NCI-H82 treated with DMSO at 0.1 percent for 48 hours (cell line): ENCODE measurements around the gene MUL1.
"Not testable (repeated sequence)": the region's sequence is repeated elsewhere in the genome, so short reads cannot be mapped to it uniquely, and the experiment has no call there.

Source experiments
- DNase-seq: peaks from one replicate; lab custom pipeline; 2025; ENCODE audit not compliant: unreplicated experiment; lab: John Stamatoyannopoulos, UW

The MUL1 gene

DNA sequence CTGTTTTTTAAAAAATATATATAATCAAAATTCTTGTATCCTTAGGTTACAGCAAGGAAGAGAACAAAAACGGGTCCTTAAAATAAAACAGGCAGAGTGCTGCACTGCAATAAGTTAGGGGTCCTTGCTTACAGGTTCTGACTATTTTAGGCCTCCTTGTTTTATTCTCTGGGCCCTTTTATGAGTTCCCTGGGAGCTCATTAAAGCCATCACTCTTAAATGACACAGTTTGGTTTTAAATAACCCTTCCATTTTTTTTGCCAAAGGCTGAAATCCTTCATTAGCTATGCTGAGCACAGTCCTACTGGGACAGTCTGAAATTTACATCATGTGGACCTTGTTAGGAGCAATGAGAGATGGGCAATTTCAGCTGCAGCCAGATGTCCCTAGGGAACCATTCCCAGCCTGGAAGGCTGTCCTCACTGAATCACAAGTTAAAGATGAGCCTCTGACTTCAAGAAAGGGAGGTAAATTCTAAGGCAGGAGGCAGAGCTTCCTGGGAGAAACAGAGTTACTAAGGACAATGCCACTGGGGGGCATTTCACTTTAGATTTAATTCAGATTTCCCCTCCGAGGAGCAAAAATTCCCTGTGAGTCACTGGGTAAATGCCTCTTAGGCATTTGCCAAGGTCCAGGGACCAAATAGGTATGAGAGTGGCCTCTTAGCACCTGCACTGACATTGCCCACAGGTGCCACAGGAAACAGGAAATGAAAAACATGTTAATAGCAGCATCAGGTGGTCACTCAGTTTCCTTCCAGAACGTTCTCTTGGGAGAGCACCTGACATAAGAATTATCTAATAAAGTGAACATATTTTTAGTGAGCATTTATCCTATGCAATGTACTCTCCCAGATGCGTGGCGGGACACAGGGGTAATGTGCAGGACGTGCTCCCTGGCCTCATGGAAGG, 3.8 kb upstream of the MUL1 start:
- DNase-seq = no peak

DNA sequence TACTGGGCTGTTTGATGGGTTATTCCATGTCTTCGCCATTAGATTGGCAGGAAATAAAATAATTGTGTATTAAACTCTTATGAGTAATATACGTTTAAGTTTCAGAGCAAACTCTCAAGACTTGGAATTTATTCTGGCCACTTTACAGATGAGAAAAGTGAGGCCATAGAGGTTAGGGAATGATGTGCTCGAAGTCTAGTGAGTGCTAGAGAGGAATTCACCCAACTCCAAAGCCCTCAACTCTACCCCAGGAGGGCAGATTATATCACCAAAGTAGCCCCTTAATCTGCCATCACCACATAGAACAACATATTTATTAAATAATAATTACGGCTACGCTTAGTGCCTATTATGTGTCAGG, 440 bp upstream of the MUL1 start:
- DNase-seq = no peak

DNA sequence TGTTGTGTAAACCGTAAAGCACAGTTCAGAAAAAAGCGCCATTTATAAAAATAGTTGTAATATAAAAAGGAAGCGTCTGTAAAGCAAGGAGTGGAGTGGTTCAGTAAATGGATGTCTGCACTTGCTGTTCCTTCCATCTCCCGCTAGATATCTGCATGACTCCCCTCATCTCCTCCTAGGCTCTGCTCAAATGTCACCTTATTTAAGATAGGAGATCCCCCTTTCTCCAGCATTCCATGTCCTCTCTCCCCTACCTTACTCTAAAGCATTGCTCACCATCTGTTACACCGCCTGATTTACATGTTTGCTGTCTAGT, 745 bp downstream of the MUL1 start:
- no peak for DNase-seq

DNA sequence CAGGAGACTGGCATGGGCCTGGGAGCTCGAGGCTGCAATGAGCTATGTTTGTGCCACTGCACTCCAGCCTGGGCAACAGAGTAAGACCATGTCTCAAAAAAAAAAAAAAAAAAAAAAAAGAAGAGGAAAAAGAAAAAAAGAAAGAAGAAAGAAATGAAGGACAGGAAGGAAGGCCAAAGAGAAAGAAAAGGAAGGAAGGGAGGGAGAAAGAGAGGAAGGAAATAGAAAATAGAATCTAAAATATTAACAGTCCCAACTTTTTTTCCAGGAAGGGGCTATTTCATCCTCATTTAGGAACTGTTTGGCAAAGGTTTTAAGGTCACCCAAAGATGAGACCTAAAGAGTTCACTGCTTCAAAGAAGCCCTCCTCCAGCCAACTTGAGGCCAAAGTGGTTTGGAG, 2.5 kb downstream of the MUL1 start:
- DNase-seq = no peak

DNA sequence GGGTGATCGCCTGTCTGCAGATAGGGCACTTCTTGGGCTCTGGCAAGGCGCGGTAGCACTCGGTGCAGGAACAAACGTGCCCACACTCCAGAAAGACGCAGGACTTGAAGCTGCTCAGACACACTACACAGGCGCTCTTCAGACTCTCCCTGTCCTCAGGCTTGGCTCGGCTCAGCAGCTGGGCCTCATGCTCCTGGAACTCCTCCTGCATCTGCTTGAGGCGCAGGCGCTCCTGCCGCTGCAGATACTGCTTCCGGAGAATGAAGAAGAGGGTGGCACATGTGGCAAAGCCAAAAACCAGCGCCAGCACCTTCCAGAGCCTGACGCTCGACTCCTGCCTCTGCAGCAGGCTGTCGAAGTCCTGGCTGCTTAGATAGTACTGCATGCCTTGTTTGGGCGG, 7.2 kb downstream of the MUL1 start:
- no peak for DNase-seq

DNA sequence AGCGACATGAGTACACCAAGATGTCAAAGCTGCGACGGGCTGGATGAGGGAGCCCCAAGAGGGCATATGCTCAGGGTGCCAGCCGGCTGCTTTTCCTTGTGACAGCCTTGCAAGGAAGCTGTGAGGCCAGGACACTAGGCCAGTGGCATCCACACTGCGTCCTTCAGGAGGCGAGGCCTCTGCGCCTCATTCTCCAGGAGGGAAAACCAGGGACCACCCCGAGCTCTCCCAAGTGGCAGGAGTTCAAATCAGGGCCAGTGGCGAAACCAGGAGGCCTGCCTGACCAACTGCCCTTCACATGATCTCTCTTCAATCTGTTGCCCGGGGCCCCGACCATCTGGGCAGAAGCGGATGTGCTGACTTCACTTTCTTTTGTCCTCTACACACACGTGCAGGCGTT, 8.2 kb downstream of the MUL1 start:
- DNase-seq = no peak

DNA sequence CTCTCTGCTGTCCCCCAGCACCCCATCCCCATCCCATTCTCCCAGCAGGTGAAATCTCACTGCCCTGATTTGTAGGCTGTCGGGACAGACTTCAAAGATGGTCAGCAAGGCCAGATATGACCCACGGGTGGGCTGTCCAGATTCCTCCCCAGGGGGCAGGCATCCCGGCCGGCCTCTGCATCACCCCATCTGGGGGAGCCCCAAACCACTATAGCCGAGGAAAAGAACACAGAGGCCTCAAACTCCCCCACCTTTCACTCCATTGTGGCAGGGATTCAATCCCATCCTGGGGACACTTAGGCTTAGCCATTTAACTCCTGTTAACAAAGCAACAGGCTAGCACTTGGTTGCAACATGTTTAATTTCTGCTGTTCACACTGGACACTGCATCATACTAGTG, 8.8 kb downstream of the MUL1 start:
- no peak for DNase-seq

DNA sequence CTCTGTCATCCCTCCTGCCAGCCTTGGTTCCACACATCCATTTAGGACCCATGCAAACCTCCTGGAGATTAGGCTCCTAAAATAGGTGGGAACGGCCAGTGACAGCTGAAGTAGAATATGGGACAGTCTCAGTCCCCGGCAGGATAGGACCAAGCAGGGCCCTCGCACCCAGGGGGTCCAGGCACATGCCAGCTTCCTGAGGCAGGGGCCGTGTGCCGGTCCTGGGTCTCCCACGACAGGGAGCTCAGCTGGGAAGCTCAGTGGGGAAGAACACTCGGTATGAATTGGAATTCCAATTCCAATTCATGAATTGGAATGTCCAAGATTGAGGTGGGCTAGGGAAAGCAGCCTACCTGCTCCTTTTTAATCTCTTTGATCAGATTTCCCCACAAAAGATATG, 9.8 kb downstream of the MUL1 start:
- no peak for DNase-seq

DNA sequence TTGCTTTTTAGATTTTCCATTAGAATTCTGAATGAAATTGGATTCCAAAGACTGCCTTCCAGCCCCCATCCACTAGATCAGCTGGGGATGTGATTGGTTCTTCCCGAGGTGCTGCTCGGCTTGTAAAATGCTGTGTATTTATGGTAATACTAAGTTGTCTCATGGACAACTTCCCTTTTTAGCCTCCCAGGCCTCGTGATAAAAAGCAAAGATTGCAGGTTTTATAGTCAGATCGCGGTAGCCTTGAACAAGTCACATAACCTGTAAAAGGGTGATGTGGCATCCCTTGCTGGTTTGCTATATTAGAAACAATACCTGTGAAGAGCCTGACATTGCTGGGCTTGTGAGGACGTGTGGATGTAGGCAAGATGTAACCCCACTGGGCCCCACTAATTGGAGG, 10.4 kb downstream of the MUL1 start:
- DNase-seq = no peak

DNA sequence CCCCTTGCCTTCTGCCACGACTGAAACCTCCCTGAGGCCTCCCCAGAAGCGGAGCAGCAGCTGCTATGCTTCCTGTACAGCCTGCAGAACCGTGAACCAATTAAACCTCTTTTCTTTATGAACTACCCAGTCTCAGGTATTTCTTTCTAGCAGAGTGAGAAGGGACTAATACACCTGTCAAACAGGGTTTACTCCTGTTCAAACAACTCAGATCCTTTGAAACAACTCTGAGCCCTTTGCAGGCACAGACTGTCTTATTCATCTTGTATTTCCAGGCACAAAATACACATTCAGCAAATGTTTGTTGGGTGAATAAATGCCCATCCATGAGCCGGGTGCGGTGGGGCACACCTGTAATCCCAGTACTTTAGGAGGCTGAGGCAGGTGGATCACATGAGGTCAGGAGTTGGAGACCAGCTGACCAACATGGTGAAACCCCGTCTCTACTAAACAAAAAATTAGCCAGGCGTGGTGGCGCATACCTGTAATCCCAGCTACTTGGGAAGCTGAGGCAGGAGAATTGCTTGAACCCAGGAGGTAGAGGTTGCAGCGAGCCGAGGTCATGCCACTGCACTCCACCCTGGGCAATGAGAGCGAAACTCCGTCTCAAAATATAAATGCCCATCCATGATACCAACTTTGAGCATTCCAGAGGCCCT, 11.1 kb downstream of the MUL1 start:
- DNase-seq = not testable (repeated sequence)

DNA sequence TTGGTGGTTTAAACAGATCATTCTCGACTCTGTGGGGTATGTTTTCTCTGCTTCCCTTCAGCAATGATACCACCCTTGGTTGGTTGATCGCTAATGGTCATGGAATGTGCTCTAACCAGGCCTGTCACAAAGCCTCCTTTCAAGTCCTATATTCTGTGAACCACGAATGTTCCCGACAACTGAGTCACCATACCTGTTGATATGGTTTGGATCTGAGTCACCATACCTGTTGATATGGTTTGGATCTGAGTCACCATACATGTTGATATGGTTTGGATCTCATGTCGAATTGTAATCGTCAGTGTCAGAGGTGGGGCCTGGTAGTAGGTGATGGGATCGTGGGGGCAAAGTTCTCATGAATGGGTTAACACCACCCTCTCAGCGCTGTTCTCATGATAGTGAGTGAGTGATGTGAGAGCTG, 11.7 kb downstream of the MUL1 start:
- DNase-seq = no peak

DNA sequence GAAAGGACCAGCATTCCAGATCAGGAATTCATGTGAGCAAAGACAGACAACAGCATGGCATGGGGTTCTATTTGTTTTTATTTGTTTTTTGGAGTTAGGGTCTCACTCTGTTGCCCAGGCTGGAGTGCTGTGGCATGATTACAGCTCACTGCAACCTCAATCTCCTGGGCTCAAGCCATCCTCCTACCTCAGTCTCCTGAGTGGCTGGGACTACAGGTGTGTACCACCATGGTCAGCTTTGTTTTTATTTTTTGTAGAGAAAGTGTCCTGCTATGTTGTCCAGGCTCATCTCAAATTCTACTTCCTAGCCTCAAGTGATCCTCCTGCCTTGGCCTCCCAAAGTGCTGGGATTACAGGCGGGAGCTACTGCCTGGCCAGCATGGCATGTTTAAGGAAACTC, 12.3 kb downstream of the MUL1 start:
- DNase-seq = no peak

DNA sequence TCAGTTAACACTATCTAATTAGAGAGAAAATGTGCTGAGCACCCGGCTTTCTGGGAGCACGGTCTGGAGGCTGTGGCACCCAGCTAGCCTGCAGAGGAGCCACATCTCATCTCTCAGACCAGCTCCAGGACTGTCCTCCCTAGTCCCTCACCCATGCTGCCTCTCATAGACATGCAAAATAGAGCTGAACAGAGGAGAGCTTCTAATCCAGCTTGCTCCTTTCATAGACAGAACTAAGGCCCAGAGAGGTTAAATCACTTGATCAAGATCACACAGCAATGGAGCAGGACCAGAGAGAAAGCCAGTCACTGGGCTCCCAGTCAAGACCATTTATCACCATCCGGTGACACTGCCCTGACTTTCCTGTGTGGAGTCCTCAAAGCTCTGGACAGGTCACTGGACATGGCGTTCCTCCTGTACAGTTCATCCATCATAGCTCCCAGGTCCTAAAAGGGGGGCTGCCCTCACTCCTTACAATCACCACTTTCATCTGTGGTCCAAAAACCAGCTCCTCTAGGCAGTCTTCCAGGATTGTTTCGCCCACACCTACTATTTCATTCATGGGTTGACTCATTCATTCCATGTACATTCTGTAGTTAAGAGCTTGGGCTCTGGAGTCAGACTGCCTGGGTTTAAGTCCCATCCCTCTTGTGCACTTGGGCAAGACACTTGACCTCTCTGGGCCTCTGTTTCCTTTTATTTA, 13.2 kb downstream of the MUL1 start:
- no peak for DNase-seq

DNA sequence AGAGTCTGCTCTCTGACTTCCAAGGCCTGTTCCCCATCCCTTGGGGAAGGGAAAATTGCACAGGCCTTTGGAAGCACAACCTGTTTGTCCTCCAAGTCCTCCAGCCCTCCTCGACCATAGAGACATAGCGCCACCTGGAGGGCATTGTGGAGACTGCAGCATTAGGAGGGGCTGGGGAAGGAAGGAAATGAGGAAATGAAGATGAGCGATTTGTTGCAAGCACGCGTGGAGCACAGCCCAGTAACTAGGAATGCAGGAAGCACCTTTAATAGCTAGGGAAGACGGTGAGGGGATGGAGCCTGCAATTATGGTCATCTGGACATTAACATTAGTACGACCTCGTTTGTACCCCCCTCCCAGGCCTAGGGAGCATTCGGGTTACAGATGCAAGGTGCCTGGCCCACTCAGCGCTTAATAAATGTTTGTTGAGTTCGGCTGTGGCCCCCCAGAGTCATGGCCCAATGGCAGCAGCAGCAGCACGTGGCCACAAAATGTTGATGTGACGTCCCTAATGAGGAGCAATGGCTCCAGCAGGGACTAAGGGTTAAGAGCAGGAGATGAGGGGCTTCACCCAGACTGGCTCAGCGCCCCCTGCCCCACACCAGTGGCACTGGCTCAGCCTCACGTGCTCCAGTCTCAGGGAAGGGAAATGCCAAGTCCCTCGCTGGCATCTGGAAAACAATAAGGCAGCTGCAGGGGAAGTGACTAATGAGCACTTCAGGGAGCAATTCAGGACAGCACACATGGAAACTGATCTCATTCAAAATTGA, 13.9 kb downstream of the MUL1 start:
- DNase-seq = peak; percentile 59

DNA sequence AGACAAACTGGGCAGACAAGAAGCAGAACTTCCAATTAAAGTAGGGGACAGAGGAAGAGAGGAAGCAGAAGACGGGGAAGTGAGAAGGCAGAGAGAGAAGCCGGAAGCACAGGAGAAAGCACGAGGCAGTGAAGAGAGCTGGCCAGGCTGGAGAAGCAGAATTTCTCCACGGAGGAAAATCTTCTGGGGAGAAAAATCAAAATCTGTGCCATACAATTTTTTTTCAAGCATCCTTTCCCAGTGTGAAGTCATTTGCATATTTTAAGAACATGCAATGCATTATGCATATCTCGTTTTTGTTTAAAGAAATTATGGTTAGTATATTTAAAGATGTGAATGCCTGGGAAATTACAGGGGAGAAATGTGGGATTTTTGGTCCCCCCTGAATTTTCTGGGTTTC, 14.6 kb downstream of the MUL1 start:
- no peak for DNase-seq

DNA sequence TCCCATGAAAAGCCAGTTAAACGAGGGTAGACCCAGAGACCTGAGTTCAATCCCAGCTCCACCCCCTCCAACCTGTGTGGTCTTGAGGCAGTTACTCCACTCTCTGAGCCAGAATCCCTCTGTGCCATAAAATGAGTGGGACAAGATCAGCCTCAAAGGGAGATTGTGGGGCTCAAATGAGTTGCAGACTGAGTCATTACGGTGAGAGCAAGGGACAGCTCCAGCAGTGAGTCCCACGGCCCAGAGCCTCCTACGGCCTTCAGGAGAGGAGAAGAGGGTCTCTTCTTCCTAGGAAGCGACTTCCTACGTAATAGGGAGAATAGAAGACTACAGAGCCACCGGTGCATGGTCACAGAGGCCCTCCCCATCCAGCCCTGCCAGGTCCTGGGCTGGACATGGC, 15.2 kb downstream of the MUL1 start:
- DNase-seq = no peak

DNA sequence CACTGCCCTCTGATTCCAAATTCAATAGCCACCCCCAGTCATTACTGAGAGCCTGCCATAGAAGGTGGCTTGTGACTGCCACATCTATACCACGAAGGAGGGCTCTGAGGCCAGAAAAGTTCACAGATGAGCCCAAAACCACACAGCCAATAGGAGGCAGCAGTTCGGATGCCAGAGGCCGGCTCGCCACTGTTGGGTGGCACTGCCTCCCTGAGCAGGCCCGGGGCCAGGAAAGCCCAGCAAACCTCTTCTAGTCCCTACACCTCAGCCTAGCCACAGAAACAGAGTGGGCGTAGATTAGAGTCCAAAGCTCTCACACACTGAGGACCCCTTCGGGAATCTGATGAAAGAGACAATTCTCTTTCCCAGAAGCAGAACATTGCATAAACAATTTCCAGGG, 16.1 kb downstream of the MUL1 start:
- no peak for DNase-seq

DNA sequence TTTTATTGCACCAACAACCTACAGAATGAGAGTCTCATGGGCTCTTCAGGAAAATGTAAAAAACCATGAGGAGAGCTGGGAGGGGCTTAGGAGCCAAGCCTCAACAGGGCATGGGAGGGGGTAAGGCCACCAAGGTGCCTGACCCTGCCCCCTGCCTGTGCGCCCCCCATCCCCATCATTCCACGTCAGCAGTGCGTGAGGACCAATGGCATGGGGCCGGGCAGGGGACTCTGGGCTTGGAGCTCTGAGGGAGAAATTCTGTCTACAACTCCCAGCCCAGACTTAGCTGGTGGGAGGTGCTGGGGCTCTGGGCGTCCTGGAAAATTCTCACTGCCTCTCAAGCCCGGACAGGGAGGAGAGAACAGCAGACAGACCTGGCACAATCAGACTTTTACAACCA, 16.8 kb downstream of the MUL1 start:
- DNase-seq = no peak

DNA sequence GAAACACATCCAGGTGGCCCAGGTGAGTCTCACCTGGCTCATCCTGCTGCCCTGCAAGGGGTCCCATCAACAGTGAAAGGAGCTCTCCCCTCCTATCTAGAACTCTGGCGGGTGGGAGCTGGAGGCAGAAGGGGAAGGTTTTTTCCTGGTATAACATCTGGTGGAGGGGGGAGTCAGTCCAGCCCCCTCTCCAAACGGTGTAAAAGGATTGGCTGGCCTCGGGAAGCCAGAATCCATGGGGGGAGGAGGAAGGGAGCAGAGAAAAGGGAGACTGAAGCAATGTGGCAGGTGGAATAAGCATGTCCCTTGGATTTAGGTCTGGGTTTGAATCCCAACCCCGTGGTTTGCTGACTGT, 20.7 kb downstream of the MUL1 start:
- peak; percentile 58 for DNase-seq

DNA sequence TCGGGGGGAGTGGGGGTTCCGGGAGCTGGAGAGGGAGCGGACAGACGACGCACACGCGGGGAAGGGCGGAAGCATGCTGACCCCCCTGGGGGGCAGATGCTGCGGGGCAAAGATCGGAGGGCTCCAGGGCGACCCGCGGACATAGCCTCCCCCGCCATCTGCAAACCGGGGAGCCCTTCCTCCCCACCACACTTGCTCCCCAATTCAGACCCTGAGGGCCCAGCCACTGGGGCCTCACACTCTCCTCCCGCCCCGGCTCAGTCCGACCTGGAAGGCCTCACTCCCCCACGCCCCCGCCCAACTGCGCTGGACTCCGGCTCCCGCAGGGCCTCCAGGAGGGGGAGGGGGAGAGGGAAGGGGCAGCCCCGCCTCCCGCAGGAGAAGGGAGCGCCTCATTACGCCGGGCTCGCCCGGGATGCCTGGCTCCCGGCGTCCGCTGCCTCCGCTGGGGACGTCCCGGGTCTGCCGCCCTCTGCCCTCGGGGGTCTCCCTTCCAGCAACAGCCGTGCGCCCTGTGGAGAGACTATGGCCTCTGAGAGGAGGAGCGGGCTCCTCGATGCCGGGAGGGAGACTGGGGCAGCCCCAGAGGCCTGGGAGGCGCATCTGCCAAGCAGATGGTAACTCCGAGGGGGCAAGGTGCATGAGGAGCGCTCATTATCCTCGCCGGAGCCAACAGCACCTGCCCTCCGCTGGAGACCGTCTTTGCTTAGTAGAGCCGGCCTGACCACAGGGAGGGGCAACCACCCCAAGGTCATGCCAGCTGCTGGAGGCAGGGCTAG, 21.3 kb downstream of the MUL1 start:
- DNase-seq = peak; percentile 44
